Measurements from ENCODE around the gene COMMD1.

DNA sequence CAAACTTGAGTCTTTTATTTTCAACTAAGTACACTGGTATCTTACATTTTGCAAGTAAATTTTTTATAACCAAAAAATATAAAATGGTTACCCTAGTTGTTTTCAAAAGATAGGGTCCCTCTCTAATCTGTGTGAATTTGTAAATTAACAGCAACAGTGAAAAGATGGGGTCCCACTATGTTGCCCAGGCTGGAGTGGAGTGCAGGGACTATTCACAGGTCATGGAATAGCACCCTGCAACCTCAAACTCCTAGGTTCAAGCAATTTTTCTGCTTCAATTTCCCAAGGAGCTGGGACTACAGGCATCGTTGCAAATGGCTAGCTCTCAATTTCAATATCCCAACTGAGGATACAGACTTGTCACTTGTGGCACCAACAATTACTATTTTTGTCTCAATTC, 29.1 kb upstream of the COMMD1 start:
- TF ChIP-seq, protein P1, sequence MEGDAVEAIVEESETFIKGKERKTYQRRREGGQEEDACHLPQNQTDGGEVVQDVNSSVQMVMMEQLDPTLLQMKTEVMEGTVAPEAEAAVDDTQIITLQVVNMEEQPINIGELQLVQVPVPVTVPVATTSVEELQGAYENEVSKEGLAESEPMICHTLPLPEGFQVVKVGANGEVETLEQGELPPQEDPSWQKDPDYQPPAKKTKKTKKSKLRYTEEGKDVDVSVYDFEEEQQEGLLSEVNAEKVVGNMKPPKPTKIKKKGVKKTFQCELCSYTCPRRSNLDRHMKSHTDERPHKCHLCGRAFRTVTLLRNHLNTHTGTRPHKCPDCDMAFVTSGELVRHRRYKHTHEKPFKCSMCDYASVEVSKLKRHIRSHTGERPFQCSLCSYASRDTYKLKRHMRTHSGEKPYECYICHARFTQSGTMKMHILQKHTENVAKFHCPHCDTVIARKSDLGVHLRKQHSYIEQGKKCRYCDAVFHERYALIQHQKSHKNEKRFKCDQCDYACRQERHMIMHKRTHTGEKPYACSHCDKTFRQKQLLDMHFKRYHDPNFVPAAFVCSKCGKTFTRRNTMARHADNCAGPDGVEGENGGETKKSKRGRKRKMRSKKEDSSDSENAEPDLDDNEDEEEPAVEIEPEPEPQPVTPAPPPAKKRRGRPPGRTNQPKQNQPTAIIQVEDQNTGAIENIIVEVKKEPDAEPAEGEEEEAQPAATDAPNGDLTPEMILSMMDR (IDR thresholded peaks at IDR 0.05), result no peak
- no peak for TF ChIP-seq POLR2AphosphoS5 (IDR thresholded peaks at IDR 0.05; ENCODE audit: insufficient read depth in 1 of 2, low read depth in 1 of 2)

Data from vagina (tissue), 2 donors.